22Rv1 (cell line): ENCODE results near the gene CLEC16A.

ENCODE experiments used
- H3K27ac ChIP-seq: fragments of 450-650 bp; 2 replicates; pipeline ENCODE4 v1.5.1; 2017
- ZFX ChIP-seq: fragments of 450-650 bp; IDR thresholded peaks from 2 replicates; pipeline ENCODE4 v1.6.1; 2017; ENCODE audit warnings: antibody characterized with exemption, borderline replicate concordance
- TF ChIP-seq, protein P1 (sequence below): fragments of 450-650 bp; IDR thresholded peaks from 2 replicates; pipeline ENCODE4 v1.5.1; 2017; ENCODE audit warnings: mild to moderate bottlenecking

Gene CLEC16A

DNA sequence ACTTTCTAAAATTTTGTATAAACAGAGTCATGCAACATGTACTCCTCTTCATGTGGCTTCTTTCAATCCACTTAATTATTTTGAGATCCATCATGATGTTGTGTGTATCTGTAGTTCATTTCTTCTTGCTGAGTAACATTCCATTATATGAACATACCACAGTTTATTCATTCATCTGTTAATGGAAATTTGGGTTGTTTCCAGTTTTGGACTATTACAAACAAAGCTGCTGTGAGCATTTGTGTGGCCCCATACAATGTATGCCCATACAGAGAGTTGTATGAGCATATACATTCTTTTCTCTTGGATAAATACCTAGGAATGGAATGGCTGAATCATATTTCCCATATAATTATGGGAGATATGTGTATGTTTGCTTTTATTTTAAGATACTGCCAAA is 85.6 kb downstream of the CLEC16A start:
- H3K27ac ChIP-seq: no peak overlapping the region
- no peak for TF ChIP-seq ZFX
- TF ChIP-seq, protein P1, sequence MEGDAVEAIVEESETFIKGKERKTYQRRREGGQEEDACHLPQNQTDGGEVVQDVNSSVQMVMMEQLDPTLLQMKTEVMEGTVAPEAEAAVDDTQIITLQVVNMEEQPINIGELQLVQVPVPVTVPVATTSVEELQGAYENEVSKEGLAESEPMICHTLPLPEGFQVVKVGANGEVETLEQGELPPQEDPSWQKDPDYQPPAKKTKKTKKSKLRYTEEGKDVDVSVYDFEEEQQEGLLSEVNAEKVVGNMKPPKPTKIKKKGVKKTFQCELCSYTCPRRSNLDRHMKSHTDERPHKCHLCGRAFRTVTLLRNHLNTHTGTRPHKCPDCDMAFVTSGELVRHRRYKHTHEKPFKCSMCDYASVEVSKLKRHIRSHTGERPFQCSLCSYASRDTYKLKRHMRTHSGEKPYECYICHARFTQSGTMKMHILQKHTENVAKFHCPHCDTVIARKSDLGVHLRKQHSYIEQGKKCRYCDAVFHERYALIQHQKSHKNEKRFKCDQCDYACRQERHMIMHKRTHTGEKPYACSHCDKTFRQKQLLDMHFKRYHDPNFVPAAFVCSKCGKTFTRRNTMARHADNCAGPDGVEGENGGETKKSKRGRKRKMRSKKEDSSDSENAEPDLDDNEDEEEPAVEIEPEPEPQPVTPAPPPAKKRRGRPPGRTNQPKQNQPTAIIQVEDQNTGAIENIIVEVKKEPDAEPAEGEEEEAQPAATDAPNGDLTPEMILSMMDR: no peak

DNA sequence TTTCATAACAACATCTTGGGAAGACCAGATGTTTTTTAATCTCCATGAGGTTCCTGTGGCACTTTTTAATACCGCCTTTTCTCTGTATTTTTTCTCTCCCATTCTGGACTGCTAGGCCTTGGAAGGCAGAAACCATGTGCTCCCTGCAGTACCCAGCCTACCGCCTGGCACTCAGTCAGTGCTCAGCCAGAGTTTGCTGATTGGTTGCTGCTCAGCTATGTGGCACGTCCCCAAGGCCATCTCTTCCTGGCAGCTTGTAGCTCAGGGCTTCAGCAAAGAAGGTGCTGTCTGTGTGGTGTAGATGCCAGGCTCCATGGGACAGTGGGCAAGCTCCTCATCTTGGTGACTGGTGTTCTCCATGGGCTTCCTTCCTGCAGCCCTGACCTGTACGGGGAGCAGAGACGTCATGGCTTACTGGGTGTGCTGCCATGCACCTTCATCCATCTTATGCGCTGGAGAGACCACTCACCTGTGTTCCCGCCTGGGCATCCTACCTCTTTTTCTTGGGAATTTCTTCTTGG is 86.7 kb downstream of the CLEC16A start:
- TF ChIP-seq ZFX: no peak
- TF ChIP-seq, protein P1: no peak
- H3K27ac ChIP-seq: no peak overlapping the region

DNA sequence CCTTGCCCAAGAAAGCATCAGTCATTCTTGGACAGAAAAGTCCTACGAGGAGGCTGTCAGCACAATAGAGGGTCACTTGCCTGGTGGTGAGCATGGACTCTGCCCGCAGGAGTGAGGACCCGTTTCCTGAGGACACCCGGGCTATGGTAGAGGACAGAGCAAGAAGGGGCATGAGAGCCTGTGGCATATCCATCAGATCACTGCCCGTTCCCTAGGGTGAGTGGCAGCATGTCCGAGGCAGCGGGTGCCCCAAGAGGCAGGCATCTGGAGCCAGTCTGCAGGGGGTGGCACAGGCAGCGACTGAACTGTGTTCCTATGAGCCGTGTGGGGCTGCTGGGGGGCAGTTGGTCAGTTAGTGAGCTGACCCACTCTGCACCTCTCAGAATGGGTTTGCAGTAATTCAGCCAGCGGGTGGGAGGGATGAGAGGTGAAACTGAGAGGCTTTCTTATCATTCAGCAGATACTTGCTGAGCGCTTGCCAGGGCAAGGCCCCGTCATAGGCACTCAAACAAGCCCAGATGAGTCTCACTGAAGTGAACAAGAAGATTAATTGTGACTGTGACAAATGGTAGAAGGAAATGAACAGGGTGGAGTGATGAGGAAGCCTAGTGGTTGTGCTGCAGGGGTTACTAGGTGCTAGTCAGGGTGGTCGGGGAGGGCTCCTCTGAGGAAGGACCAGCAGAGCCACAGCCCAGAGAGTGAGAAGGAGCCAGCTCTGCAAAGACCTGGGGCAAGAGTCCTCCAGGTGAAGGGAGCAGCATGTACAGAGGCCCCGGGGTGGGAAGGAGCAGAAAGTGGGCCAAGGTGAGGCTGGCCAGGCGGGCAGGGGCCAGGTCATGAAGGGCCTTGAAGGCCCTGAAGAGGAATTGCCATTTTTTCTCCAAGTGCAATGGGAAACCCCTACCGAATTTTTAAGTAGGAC is 87.9 kb downstream of the CLEC16A start:
- no peak overlapping the region for H3K27ac ChIP-seq
- no peak for TF ChIP-seq ZFX
- TF ChIP-seq, protein P1: no peak

DNA sequence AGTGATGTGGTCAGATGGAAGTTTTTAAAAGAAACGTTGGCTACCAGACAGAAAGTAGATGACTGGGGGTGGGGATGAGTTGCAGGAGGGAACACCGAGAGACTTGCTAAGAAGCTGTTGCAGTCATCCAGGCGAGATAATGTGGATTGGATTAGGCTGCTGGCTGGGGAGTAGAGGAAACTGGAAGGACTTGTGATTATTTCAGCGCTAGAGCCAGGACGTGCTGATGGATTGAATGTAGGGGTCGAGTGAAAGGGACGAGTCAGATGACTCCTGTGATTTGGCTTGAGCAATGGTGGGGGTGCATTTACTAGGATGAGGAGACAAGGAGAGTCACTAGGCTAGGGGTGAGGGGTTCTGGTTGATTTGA is 88.5 kb downstream of the CLEC16A start:
- no peak overlapping the region for H3K27ac ChIP-seq
- TF ChIP-seq ZFX: no peak
- TF ChIP-seq, protein P1: no peak

DNA sequence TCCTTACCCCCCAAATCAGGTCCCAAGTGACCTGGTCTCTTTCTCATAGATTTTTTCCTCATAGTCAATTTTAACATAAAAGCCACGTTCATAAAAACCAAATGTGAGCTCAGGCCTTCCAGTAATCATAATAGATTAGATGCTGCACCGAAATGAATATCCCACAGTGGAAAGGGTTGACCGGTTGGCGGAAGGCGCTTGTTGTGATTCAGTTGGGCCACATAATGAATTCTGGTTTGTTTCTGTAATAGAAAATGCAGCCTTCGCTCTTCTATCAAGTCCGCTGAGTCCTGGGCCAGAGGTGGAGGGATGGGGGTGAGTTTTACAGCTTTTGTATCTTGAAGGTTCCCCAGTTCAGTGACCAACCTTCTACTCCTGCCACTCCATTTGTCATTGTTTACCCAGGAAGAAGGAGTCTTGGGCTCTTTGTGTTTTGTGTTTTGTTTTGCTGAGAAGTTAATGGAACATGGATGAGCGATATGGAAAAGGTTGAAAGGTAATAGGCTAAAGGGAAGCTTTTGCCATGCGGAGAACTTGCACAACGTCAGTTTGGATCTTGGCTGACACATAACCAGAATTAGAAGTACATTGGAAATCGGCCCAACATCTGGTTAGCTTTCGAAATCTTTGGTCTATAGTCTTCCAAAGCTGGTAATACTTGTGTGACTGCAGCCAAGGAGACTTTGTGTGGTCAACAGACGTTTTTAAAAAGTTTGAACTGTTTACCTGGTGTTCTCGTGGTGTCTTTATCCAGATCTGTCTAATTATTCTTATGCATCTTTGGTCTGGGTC is 89.5 kb downstream of the CLEC16A start:
- no peak overlapping the region for H3K27ac ChIP-seq
- TF ChIP-seq, protein P1: no peak
- no peak for TF ChIP-seq ZFX

DNA sequence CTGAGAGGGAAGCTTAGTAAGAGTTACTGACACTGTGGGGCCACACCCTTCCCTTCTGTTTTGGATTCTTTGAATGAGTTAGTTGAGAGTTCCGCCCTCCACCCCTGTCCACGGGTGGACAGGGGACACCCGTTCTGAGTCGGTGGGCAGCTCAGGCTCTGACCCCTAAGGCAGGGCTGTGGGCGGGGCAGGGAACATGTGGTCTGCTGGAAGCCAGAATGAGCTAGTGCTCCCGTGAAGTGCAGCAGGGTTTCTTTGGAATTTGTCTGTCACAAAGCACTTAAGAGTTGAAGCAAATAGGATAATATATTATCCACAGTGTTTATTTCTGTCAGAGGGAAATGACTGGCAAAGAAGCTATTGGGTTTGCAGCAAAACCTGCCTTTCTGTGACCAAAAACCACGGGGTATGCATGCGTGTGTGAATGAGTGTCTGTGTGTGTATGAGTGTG is 90.1 kb downstream of the CLEC16A start:
- TF ChIP-seq, protein P1: no peak
- TF ChIP-seq ZFX: no peak
- H3K27ac ChIP-seq: no peak overlapping the region

DNA sequence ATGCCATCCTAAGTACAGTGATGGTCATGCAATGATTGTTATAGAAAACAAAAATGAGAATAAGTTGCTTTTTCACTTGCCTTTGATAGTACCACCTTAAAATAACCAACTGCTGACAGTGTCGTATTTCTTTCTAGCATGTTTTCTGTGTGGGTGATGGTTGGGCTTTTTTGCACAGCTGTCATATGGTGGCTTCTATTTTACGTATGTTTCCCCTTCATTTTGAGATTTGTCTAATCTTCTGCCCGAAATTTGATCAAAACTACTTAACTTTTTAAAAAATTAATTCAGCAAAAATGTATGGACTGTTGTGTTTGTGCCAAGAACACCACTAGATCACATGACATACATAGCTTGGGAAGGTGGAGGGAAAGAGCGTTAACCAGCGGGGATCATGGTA is 90.7 kb downstream of the CLEC16A start:
- TF ChIP-seq ZFX: no peak
- TF ChIP-seq, protein P1: no peak
- H3K27ac ChIP-seq: no peak overlapping the region
